Activated T-cell treated with anti-CD3 and anti-CD28 coated beads, Interleukin-2, amount 50 U/mL, for 48 hours (primary cell): ENCODE data around the gene POFUT1.
"Not testable (repeated sequence)": the region's sequence is repeated elsewhere in the genome, so short reads cannot be mapped to it uniquely, and the experiment has no call there.

Source experiments
- DNase-seq, 2 experiments: peaks; one replicate each; pipeline ENCODE4 v3.0.0-alpha.2; 2020

POFUT1 gene

DNA sequence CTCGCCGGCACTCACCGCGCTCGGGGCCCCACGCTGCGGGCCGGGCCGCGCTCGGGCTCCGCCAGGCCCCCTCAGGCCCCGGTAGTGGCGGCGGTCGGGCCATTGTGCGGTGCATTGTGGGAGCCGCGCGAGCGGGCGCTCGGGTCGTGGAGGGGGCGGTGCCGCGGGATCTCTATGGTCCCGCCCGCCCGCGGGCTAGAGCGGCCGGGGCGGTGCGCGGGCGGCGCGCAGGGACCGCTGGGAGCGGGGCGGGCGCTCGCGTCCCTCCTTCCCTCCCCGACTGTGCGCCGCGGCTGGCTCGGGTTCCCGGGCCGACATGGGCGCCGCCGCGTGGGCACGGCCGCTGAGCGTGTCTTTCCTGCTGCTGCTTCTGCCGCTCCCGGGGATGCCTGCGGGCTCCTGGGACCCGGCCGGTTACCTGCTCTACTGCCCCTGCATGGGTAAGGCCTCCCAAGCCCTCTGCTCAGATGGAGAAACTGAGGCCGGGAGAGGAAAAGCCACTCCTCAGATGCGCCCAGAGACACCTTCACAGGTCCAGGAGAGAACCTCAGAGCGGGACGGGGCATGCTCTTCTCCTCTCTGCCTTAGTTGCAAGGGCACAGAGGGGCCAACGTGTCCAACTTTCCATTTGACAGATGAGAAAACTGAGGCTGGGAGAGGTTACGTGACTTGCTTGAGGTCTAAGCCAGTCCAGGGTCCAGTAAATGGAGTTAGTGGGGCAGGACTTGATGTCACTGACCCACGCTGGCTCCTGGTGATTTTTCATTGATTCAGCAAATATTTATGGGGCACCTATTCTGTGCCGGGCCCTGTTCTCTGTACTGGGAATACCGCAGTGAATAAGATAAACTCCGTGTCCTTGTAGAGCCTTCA is at the start of gene POFUT1, which contains the start of gene PLAGL2:
TSS of gene POFUT1 (plus strand) at position 255 of the 873 bp plus-strand sequence. CDS start at position 317, 62 bp downstream.
TSS of gene PLAGL2 (minus strand) at position 118 of the 873 bp plus-strand sequence. CDS start 5,565 bp downstream, outside the sequence.
- DNase-seq, result peak; percentile 93 to 96

DNA sequence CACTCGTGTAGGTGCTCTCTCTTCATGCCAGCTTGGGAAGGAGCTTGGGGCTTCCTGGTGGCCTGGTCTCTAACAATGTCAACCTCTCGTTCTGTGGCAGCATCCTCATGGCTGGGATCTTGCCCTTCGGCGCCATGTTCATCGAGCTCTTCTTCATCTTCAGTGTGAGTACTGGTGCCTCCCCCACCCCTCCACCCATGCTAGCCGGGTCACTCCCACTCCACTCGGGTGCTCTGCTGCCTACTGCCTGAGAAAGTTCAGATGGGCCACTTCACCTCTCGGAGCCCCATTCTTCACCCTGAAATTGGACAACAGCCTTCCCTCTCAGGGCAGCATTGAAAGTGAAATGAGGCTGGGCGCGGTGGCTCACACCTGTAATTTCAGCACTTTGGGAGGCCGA is 49.3 kb upstream of the POFUT1 start:
- no peak for DNase-seq

DNA sequence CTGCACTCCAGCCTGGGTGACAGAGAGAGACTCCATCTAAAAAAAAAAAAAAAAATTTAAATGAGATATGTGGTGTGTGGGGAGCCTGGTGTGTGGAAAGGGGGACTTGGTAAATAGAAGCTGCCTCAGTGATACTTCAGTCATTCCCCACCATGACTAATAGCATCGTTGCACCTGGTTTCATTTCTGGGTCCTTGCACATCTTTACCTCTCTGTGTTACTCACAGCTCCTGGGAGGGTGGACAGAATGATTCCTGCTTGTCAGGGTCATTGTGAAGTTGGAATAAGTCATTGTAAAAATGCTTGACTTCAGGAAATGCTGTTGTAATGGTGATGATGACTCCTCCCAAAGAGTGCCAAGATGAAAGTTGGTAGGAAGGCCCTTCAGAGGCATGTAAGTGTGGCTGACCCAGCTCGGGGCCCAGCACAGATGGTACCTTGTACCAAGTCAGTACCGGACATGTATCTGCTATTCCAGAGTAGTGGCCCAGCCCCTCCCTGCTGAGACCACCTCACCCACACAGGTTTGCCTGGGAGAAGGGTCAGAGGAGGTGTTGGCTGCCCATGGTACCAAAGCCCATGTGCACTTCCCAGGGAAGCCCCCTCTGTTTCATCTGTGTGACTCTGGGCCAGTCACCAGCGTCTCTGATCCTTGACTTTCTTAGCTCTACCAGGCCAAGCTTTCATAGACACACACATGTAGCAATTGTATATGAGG is 48.6 kb upstream of the POFUT1 start:
- peak in 1 of 2 experiments; percentile 26 for DNase-seq

DNA sequence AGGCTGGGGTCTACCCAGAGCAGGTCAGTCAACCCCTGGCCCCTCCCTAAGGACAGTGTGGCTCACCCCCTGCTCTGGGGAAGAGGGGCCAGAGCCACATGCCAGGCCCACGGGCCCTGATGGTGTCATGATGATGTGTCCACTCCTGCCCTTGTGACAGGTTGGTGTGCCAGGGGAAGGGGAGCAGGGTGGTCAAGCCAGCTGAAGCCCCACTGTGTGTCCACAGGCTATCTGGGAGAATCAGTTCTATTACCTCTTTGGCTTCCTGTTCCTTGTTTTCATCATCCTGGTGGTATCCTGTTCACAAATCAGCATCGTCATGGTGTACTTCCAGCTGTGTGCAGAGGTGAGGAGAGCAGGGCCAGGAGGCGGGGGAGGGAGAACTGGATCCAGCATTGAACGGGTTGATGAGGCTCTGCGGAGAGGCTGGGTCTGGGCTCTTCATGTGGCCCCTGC is 47.9 kb upstream of the POFUT1 start:
- DNase-seq, result no peak

GRCh38 chr20:32160341-32160740 is 47.3 kb upstream of the POFUT1 start:
- DNase-seq, result no peak

- no peak for DNase-seq
These were observed 45.3 kb upstream of the POFUT1 start for GRCh38 chr20:32162351-32162750.

- DNase-seq, result no peak
These were observed 43.7 kb upstream of the POFUT1 start for GRCh38 chr20:32163951-32164350.

GRCh38 chr20:32164984-32165735 is 42.5 kb upstream of the POFUT1 start:
- DNase-seq, result no peak

- no peak for DNase-seq
These were observed 41.7 kb upstream of the POFUT1 start for GRCh38 chr20:32165836-32166545.

DNA sequence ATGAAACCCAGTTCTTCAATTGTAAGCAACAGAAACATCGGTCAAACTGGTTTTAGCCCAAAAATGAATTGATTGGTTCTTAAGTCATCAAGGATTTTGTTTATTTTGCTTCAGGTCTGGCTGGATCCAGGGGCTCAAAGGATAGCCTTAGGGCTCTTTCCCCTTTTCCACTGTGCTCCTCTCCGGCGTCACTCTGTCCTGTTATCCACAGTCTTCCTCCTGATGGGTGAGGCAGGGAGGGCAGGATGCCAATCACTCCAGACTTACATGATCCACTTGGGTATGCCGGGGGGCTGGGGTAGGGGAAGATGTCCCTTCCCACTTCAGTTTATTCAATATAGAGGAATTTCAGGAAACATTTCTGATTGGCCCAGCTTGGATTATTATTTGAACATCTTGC is 40.1 kb upstream of the POFUT1 start:
- DNase-seq, result no peak

DNA sequence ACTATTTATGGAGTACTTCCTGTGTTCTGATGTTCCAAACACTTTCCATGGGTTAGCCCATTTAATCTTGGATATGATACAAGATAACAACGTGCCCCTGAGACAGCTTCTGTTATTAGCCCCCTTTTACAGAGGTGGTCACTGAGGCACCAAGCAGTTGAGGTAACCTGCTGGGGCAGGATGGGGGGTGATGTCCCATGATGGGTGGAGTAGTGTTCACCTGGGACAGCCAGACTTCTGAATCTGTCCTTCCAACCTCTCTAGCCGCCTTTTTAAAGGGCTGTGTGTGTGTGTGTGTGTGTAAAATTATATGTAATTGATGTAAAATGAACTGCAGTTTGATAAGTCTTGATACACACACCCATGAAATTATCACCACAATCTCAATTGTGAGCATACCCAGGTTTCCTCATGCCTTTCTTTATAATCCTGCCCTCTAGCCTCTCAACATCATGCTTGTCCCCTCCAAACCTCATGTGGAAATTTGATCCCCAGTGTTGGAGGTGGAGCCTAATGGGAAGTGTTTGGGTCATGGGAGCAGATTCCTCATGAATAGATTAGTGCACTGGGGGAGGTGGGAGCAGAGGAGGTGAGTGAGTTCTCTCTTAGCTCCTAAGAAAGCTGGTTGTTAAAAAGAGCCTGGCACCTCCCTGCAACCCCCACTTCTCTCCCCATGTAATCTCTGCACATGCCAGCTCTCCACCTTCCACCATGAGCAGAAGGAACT is 39.3 kb upstream of the POFUT1 start:
- no peak for DNase-seq

- not testable (repeated sequence) for DNase-seq
These were observed 30.0 kb upstream of the POFUT1 start for GRCh38 chr20:32177696-32178095.

DNA sequence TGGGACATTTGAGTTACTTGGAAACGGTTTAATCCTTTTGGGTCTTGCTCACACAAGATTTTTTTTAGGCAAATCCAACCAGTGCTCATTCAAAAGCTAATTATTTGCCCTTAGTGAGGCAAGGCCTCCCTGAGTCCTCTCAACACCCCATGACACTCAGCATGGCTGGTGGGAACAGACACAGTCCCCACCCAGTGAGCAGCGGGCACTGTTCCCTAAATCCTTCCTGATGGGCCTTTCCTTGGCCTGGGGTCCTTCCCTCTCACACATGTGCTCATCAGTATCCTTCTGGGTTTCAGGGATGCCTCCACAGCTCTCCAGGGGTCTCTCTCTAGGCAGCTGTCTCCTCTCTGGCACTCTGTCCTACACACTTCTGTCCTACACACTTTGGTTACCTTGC is 28.2 kb upstream of the POFUT1 start:
- peak in 1 of 2 experiments; percentile 9 for DNase-seq

DNA sequence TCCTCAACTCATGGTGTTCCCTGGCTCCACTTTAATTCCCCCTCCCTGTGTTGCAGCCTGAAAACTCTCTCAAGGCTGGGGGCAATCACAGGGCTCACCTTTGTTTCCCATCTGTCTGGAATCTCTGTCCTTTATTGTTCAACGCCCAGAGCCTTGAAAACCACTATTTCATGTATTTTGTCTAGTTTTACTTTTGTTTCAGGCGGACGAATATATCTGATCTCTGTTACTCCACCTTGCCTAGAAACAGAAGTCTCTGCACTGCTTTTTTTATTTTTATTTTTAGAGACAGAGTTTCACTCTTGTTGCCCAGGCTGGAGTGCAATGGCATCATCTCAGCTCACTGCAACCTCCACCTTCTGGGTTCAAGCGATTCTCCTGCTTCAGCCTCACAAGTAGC is 27.7 kb upstream of the POFUT1 start:
- no peak for DNase-seq

DNA sequence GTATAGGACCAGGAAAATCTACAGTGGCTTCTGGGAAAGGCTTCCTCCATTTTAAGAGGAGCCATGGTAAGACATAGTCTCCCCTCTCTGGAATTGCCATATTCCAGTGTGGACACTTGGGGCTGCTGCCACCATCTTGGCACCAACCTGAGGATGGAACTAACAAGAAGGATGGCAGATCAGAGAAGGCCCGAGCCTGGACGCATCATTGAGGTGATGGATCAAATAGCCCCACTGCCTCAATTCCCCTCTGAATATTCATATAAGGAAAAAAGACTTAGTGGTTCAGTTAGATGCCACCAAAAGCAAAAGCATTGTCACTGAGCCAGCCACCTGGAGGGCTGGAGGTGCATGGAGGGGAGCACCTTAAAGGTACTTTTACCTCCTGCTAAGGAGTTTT is 26.1 kb upstream of the POFUT1 start:
- DNase-seq, result no peak

- no peak for DNase-seq
These were observed 23.6 kb upstream of the POFUT1 start for GRCh38 chr20:32183947-32184635.

DNA sequence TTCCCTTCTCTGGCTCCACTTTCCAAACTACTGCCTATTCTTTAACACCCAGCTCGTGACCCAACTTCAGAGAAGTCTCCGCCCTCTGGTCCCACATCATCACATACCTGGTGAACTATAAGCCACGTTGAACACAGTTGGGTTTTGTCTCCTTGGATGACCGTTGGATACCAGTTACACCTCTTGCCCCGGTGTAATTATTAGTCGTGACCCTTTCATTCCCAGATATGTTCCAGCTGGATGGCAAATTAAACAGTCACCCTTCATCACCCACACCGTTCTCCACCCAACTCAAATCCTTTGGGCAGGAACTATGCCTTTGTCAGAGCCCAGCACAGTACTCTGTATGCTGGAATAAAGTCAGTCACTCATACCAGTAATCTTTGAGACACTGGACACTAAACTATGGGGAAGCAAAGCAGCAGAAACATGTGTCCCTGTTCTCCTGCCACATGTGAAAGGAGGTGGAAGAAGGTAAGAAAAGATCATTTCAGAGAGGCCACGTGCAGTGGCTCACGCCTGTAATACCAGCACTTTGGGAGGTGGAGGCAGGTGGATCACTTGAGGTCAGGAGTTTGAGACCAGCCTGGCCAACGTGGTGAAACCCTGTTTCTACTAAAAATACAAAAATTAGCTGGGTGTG is 22.6 kb upstream of the POFUT1 start:
- no peak for DNase-seq

DNA sequence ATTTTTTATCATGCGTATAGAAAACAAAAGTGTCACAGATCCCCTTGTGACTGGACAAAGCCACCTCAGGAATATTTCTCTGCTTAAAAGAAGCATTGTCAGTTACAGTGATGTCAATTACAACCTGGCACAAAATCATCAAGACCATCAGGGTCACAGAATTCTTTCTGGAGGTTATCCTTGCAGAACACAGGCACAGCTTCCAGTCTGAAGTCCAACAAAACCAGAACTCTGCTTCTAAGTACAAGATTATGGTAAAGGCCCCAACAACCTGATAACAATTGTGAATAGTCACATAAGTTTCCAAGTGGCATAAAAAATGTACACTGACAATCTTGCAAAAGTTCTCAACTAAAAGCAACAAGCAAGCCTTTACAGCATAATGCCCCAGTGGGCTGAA is 21.2 kb upstream of the POFUT1 start:
- no peak for DNase-seq

- DNase-seq, result no peak
These were observed 19.1 kb upstream of the POFUT1 start for GRCh38 chr20:32188376-32189122.

DNA sequence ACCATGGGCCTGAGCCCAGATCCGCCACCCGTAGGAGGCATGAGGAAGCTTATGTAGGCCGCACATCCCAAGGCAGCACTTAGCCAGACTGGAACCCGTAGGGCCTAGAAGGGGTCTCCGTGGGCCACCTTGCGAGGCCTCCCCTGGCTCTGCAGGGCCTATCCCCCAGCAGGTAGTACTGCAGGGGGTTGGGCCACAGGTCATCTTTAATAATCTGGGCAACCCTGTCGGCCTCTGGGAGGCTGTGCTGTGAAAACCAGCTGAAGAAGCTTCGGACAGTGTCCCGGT is 18.6 kb upstream of the POFUT1 start:
- DNase-seq, result no peak
